ENCODE measurements around the gene KIF4A. TPM values are rescaled to one million over a fixed set of nuclear protein-coding genes. Genes with fewer than 3 reads are reported as not detected.
"Not testable (repeated sequence)": the region's sequence is repeated elsewhere in the genome, so short reads cannot be mapped to it uniquely, and the experiment has no call there.

The KIF4A gene
- total RNA-seq, 1 experiment from 2014 or later, result 25.7 TPM

- DNase-seq; H3K27me3 ChIP-seq (ENCODE audit: control insufficient read depth, insufficient read depth, low read length); H3K4me3 ChIP-seq (ENCODE audit: insufficient read depth, low read depth, low read length); H3K36me3 ChIP-seq (replicated peaks; ENCODE audit: control insufficient read depth, insufficient read depth, low read length): not testable (repeated sequence)
These were observed 110.3 kb downstream of the KIF4A start for GRCh38 chrX:70400181-70400580.

DNA sequence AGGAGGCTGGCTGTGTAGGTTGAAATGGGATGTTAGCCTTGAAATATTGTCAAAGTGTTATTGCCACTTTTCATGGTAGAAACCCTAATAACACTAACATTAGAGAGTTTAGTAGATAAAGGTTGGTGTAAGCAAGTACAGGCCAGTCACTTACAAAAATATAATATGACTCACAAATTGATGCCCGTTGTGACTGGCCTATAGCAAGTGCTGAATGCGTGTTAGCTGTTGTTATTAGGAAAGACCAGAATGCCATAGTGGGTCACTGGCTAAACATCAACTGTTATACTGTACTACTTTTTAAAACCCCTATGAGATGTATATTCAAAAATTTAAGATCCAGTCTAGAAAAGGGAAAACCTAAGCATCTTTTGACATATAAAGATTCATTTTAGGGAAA is 112.8 kb downstream of the KIF4A start:
- no peak for DNase-seq
- Histone ChIP-seq H3K4me3 (ENCODE audit: insufficient read depth, low read depth, low read length) (no peak overlapping the region), H3K36me3 (replicated peaks; ENCODE audit: control insufficient read depth, insufficient read depth, low read length) (peaks cover 8% of the 10 kb centered on the region), H3K27me3 (ENCODE audit: control insufficient read depth, insufficient read depth, low read length) (no peaks in the 10 kb centered on the region)

DNA sequence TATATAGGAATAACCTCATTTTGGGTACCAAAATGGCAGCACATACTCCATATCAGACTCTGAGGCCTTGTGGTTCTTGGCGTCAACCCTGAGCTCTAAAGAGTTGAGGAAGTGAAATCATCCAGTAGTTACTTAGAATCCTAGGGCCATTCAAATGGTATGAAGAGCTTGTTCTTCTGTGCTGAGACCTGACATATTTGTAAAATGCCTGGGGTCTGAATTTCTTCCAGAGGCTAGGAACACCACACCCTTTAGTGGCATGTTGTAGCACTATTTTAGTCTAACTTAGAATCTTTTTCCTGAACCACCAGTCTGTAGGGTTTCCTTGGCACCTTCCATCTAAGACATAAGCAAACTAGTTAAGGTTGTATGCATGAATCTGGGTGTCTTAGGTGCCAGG is 115.1 kb downstream of the KIF4A start:
- Histone ChIP-seq H3K4me3 (ENCODE audit: insufficient read depth, low read depth, low read length) (no peak overlapping the region), H3K36me3 (replicated peaks; ENCODE audit: control insufficient read depth, insufficient read depth, low read length) (peaks cover 9% of the 10 kb centered on the region), H3K27me3 (ENCODE audit: control insufficient read depth, insufficient read depth, low read length) (no peaks in the 10 kb centered on the region)
- DNase-seq, result no peak

- Histone ChIP-seq H3K4me3 (ENCODE audit: insufficient read depth, low read depth, low read length) (no peak overlapping the region), H3K27me3 (ENCODE audit: control insufficient read depth, insufficient read depth, low read length) (no peaks in the 10 kb centered on the region), H3K36me3 (replicated peaks; ENCODE audit: control insufficient read depth, insufficient read depth, low read length) (peaks cover 3% of the 10 kb centered on the region)
- DNase-seq, result no peak
These were observed 121.0 kb downstream of the KIF4A start for GRCh38 chrX:70410921-70411320.

DNA sequence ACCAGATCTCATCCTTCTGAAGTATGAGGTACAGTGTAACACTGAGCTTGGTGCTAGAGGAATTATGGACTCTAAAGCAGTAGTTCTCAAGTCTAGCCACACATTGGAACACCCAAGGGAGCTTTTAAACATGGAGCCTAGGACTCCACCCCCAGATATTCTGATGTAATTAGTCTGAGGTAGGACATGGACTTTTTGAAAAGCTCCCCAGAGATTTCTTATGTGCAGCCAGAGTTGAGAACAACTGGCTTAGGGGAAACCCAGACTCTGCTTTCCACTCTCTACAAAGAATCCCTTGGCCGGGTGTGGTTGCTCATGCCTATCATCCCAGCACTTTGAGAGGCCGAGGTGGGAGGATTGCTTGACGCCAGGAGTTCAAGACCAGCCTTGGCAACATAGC is 121.6 kb downstream of the KIF4A start:
- Histone ChIP-seq H3K36me3 (replicated peaks; ENCODE audit: control insufficient read depth, insufficient read depth, low read length) (peaks cover 3% of the 10 kb centered on the region), H3K27me3 (ENCODE audit: control insufficient read depth, insufficient read depth, low read length) (no peaks in the 10 kb centered on the region), H3K4me3 (ENCODE audit: insufficient read depth, low read depth, low read length) (no peak overlapping the region)
- DNase-seq, result no peak

DNA sequence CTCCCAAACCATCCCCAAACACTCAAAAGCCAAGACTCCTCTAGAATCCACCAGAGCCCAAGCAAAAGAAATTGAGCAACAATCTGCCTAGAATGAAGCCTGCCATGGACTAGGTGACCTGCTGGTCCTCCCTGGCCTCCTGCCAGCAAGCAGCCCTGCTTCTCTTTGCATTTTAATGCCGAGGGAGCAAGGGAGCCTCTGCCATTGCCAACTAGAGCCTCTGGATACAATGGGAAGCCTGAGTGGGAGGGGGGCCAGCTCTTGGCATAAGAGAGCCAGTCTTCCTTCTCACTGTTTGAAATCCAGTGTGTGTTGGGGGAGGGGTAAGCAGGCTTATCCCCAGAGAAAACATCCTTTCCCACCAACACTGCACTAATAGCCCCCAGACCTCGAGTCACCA is 131.7 kb downstream of the KIF4A start:
- Histone ChIP-seq H3K27me3 (ENCODE audit: control insufficient read depth, insufficient read depth, low read length) (no peaks in the 10 kb centered on the region), H3K4me3 (ENCODE audit: insufficient read depth, low read depth, low read length) (no peak overlapping the region), H3K36me3 (replicated peaks; ENCODE audit: control insufficient read depth, insufficient read depth, low read length) (peaks cover 3% of the 10 kb centered on the region)
- DNase-seq, result peak; percentile 52

DNA sequence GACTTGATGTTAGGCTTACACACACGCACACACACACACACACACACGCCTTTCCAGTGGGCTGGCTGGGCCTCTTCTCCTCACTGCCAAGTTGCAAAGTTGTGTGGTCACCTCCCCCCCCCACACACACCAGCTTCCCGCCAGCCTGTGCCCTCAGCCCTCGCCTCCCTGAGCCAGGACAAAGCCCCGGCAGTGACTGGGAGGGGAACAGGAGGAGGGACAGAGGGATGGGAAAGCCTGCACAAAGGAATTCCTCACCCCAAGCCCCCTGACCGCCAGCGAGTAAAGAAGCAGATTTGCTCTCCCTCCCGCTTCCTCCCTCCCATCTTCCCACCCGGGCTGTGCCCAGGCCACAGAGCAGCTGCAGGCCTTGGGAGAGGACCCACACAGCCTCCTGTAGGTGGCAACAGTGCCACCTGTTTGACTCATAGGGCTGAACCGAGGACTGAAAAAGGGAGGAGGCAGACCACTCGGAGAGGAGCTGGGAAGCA is 133.0 kb downstream of the KIF4A start, which contains the start of gene GDPD2:
GDPD2 (plus strand) TSS at position 464 of the 491 bp plus-strand sequence. CDS start 1,671 bp downstream, outside the sequence.
- no peaks in the 10 kb centered on the region for H3K27me3 ChIP-seq (ENCODE audit: control insufficient read depth, insufficient read depth, low read length)
- H3K36me3 ChIP-seq (replicated peaks; ENCODE audit: control insufficient read depth, insufficient read depth, low read length), result peaks cover 3% of the 10 kb centered on the region
- peak within 1 kb of the TSS; percentile 14; the same call in 1 of the 2 replicates for H3K4me3 ChIP-seq (ENCODE audit: insufficient read depth, low read depth, low read length)
- DNase-seq, result peak; percentile 73

DNA sequence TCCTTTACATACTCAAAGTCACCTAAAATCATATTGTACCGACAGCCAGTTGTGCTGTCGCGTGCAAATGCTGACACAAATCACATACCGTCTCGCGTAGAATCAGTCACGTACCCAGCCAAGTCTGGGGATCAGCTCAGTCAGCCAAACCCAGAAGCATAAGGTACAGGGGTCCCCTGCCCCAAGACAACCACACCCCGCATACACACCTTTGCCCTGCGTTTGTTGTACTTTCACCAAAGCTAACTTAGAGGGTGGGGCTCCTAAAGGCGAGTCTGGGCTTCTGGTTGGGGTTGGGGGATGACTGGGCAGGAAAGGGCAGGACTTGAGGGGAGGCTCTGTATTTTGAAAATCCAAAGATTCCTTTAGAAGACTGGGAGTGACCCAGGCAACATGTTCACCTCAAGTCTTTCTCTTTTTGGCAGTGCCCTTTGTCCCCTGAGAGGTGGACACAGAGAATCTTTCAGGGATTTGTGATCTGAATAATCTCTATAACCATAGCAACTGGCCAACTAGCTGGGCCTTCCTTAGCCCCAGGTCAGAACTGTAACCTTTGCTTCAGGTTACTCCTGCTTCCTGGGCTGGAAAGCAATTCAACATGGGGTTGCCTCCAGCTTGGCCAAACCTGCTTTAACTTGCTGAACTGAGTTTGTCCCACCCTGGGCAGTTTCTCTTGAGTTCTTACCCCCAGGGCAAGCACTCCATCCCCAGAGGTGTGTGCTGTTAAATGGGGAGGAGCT is 134.2 kb downstream of the KIF4A start:
- H3K4me3 ChIP-seq (ENCODE audit: insufficient read depth, low read depth, low read length), result no peak overlapping the region
- no peaks in the 10 kb centered on the region for H3K27me3 ChIP-seq (ENCODE audit: control insufficient read depth, insufficient read depth, low read length)
- no peaks in the 10 kb centered on the region; the same call in 1 of the 2 replicates for H3K36me3 ChIP-seq (replicated peaks; ENCODE audit: control insufficient read depth, insufficient read depth, low read length)
- DNase-seq, result no peak

DNA sequence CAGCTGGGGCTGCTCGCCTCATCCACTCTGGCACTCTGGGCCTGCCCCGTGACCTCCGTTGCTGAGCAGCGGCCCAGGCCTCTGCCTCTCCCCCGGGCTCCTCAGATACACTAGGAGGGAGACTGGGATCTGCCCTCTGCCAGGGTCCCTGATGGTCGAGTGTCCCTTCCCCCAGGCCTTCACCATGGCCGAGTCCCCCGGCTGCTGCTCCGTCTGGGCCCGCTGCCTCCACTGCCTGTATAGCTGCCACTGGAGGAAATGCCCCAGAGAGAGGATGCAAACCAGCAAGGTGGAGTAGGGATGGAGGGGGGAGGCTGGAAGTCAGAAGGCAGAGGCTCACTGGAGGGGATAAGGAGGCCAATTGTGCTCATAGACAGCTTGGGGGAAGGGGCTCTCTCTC is 134.9 kb downstream of the KIF4A start:
- H3K4me3 ChIP-seq (ENCODE audit: insufficient read depth, low read depth, low read length), result no peak overlapping the region
- DNase-seq, result no peak
- H3K36me3 ChIP-seq (replicated peaks; ENCODE audit: control insufficient read depth, insufficient read depth, low read length), result no peaks in the 10 kb centered on the region; the same call in 1 of the 2 replicates
- no peaks in the 10 kb centered on the region for H3K27me3 ChIP-seq (ENCODE audit: control insufficient read depth, insufficient read depth, low read length)

DNA sequence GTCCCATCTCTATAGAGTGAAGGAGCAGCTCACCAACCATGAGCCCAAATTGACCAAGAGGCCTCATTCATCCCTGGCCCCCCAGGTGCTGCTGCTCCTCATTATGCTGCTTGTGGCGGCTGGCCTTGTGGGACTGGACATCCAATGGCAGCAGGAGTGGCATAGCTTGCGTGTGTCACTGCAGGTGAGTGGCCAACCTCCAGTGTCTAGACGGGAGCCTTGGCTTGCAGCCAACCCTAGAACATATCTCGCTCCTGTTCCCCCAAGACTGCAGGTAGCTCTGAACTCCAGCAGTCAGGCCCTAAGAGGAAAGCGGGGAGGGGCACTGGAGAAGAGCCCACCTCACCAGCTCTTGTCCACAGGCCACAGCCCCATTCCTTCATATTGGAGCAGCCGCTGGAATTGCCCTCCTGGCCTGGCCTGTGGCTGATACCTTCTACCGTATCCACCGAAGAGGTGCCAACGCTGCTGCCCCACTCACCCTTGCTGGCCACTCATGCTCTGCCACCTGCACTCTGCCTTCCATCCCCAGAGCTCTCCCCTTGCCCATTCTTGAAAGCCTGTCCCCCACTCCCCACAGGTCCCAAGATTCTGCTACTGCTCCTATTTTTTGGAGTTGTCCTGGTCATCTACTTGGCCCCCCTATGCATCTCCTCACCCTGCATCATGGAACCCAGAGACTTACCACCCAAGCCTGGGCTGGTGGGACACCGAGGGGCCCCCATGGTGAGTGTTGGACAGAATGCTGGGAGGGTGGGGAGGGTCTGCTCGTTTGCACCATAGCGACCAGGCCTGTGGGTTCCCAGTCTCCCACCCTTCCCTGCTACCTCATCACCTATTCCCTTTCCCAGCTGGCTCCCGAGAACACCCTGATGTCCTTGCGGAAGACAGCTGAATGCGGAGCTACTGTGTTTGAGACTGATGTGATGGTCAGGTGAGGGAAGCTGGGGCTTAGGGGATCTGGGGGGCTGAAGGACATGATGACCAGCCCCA is 136.7 kb downstream of the KIF4A start:
- Histone ChIP-seq H3K27me3 (ENCODE audit: control insufficient read depth, insufficient read depth, low read length) (no peaks in the 10 kb centered on the region), H3K4me3 (ENCODE audit: insufficient read depth, low read depth, low read length) (no peak overlapping the region), H3K36me3 (replicated peaks; ENCODE audit: control insufficient read depth, insufficient read depth, low read length) (no peaks in the 10 kb centered on the region)
- DNase-seq, result no peak

GRCh38 chrX:70427365-70427764 is 137.5 kb downstream of the KIF4A start:
- Histone ChIP-seq H3K36me3 (replicated peaks; ENCODE audit: control insufficient read depth, insufficient read depth, low read length) (no peaks in the 10 kb centered on the region), H3K27me3 (ENCODE audit: control insufficient read depth, insufficient read depth, low read length) (no peaks in the 10 kb centered on the region), H3K4me3 (ENCODE audit: insufficient read depth, low read depth, low read length) (no peak overlapping the region)
- DNase-seq, result no peak

- no peaks in the 10 kb centered on the region for H3K36me3 ChIP-seq (replicated peaks; ENCODE audit: control insufficient read depth, insufficient read depth, low read length)
- DNase-seq, result no peak
- H3K4me3 ChIP-seq (ENCODE audit: insufficient read depth, low read depth, low read length), result no peak overlapping the region
- no peaks in the 10 kb centered on the region for H3K27me3 ChIP-seq (ENCODE audit: control insufficient read depth, insufficient read depth, low read length)
These were observed 139.9 kb downstream of the KIF4A start for GRCh38 chrX:70429759-70430158.

DNA sequence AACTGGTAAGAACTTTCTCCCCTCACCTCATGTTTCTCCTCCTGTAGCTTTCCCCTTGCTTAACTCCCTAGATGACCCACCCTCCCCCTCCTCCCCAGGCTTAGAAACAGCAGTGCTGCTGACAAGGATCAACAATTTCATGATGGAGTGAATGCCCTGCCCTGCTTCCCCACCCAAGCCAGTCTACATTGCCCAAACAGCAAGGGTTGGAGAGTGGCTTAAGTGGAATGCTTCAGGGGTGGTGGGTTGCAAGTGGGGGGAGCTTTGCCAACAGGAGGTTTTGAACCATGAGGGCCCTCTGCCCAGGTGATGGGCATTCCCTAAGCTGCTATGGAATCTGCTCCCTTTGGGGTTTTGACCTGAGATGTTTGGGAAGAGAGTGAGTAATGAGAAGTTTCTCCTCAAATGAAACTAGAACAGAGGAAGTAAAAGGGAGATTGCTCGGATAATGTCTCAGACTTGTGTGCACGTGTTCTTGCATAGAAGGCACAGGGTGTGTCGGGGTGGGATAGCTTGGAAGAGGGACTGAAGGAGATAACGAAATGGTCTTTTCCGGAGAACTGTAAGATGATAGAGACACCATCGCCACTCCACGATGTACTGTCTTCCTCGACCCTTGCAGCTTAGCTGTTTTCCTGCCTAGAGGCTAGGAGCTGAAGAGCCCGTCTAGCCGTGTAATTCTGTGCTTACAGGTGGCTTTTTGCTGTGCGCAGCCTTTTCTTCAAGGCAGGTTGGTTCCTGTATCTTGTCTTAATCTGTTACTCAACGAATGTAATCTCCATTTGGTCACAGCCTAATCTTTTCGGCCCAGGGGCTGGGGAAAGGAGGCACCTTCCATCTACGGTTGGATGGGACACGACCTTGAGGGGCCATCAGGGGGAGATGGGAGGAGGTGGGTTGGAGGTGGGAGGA is 143.3 kb downstream of the KIF4A start:
- Histone ChIP-seq H3K36me3 (replicated peaks; ENCODE audit: control insufficient read depth, insufficient read depth, low read length) (no peaks in the 10 kb centered on the region), H3K4me3 (ENCODE audit: insufficient read depth, low read depth, low read length) (peak overlapping the region; percentile 67; the same call in 1 of the 2 replicates), H3K27me3 (ENCODE audit: control insufficient read depth, insufficient read depth, low read length) (peaks cover 2% of the 10 kb centered on the region; the same call in 1 of the 2 replicates)
- DNase-seq, result peak; percentile 6
